CD4-positive, alpha-beta T cell (primary cell): ENCODE results near the gene NDE1. TPM values are rescaled to one million over a fixed set of nuclear protein-coding genes. Genes with fewer than 3 reads are reported as not detected.
A peak's percentile ranks its signal among the peaks of the same experiment; 100 is the strongest.
"Not testable (repeated sequence)": the region's sequence is repeated elsewhere in the genome, so short reads cannot be mapped to it uniquely, and the experiment has no call there.

Experiments used
- ATAC-seq: fragments of 200-7000 bp; cut with Tn5 transposase; one replicate; pipeline ENCODE4 v1.10.0; 2022; ENCODE audit warnings: mild to moderate bottlenecking; ENCODE audit not compliant: poor library complexity
- CTCF ChIA-PET: fragments of 350-600 bp; sonication (Branson Sonifier 250); formaldehyde crosslinking; loops from one replicate; lab custom pipeline; 2021; ENCODE audit warnings: antibody characterized with exemption, inconsistent platforms; lab: Charles Lee
- POLR2A ChIA-PET: fragments of 350-600 bp; sonication (Branson Sonifier 250); formaldehyde crosslinking; loops from one replicate; lab custom pipeline; 2021; ENCODE audit warnings: antibody characterized with exemption, inconsistent platforms; lab: Charles Lee
- DNase-seq, 14 experiments: peaks; one replicate each; pipeline ENCODE4 v3.0.0-alpha.2; 2013 to 2020; ENCODE audit warnings: mixed read lengths in 2 of 14
- H3K27ac ChIP-seq, 2 donors: one replicate each; pipeline versions ENCODE4 v1.5.1 to v1.7.0; 2013; ENCODE audit warnings: low read length in 2 of 2, low read depth in 1 of 2, mild to moderate bottlenecking in 1 of 2
- H3K27me3 ChIP-seq, 2 experiments: 1 replicate in 1 of 2; 2 replicates in 1 of 2; pipeline versions ENCODE4 v1.6.1 to v1.7.0; 2013; ENCODE audit warnings: low read length in 2 of 2, control low read depth in 1 of 2, mild to moderate bottlenecking in 1 of 2, moderate library complexity in 1 of 2; ENCODE audit not compliant: insufficient read depth in 2 of 2, control insufficient read depth in 1 of 2
- H3K36me3 ChIP-seq: one replicate; pipeline ENCODE4 v1.6.1; 2013; ENCODE audit warnings: low read length, control low read depth; ENCODE audit not compliant: insufficient read depth
- H3K4me1 ChIP-seq: one replicate; pipeline ENCODE4 v1.6.1; 2013; ENCODE audit warnings: low read length, control low read depth; ENCODE audit not compliant: insufficient read depth
- H3K4me3 ChIP-seq: one replicate; pipeline ENCODE4 v1.5.1; 2013; ENCODE audit warnings: mild to moderate bottlenecking, low read length, moderate library complexity
- H3K9me3 ChIP-seq, 2 experiments: 1 replicate in 1 of 2; 2 replicates in 1 of 2; pipeline versions ENCODE4 v1.6.1 to v1.7.0; 2013; ENCODE audit warnings: low read length in 2 of 2, mild to moderate bottlenecking in 2 of 2, control low read depth in 1 of 2, moderate library complexity in 1 of 2; ENCODE audit not compliant: control insufficient read depth in 1 of 2, insufficient read depth in 1 of 2
- H3K27ac Mint-ChIP-seq: one replicate; pipeline ENCODE4 v1.8.0; 2020; ENCODE audit warnings: mixed read lengths
- H3K27me3 Mint-ChIP-seq: one replicate; pipeline ENCODE4 v1.8.0; 2021; ENCODE audit warnings: mixed read lengths
- H3K36me3 Mint-ChIP-seq: one replicate; pipeline ENCODE4 v1.8.0; 2021; ENCODE audit warnings: low read depth, mixed read lengths
- H3K4me1 Mint-ChIP-seq: one replicate; pipeline ENCODE4 v1.8.0; 2021; ENCODE audit warnings: low read depth, mixed read lengths
- H3K4me3 Mint-ChIP-seq: one replicate; pipeline ENCODE4 v1.8.0; 2020; ENCODE audit warnings: mild to moderate bottlenecking, mixed read lengths
- H3K9me3 Mint-ChIP-seq: one replicate; pipeline ENCODE4 v1.8.0; 2020; ENCODE audit warnings: mixed read lengths
- intact Hi-C, 2 experiments: fragments of 100-400 bp; cut with DNase I in 1 of 2; cut with micrococcal nuclease in 1 of 2; formaldehyde crosslinking; loops; one replicate each; pipeline versions ENCODE4 v1.15.1 to v1.9.0; 2023 to 2025; cut with DNase I, micrococcal nuclease
- total RNA-seq, 174 experiments: library from RNA in 2 of 174; stranded (reverse) in 2 of 174; gene quantifications; one replicate each; pipeline ENCODE4 v1.2.3 and lab custom pipeline; 2021 to 2026
- TF ChIP-seq, protein P1 (sequence below): fragments of 200-600 bp; IDR thresholded peaks from one replicate; pipeline ENCODE4 v1.8.0; 2022; ENCODE audit warnings: antibody characterized with exemption, mild to moderate bottlenecking

NDE1 gene
- total RNA-seq, 2 experiments from 2014 or later = 96.6 to 106 TPM

DNA sequence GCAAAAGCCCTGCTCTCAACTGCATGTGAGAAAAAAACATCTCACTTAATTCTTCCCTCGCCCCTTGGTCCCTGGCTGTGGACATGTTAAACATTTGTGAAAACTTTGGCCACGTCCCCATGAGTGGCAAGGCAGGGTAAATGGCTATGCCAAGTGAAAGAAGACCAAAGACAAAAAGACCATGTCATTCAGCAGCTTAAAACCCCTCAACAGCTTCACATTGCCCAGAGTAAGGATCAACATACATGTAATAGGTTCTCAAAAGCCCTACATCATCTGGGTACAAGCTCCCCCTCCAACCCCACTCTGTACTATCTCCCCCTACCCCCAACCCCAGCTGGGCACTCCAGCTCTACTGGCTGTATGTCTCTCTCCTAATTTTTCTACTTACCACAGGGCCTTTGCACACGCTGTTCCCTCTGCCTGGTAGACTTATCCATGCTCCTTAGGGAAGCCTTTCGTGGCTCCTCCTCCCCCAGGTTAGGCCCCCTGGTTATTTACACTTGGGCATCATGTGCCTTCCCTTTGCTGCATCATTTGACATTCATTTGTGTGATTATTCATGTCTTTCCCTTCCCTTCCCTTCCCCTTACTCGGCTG, 75.7 kb downstream of the NDE1 start:
- Mint-ChIP-seq H3K4me3 (no peak overlapping the region), H3K9me3 (no peaks in the 10 kb centered on the region), H3K36me3 (peaks cover 64% of the 10 kb centered on the region), H3K27ac (no peak overlapping the region), H3K27me3 (no peaks in the 10 kb centered on the region), H3K4me1 (no peaks in the 10 kb centered on the region)
- Histone ChIP-seq H3K36me3 (peaks cover 35% of the 10 kb centered on the region), H3K4me3 (no peak overlapping the region), H3K9me3 (no peaks in the 10 kb centered on the region), H3K4me1 (no peaks in the 10 kb centered on the region), H3K27me3 (no peaks in the 10 kb centered on the region), H3K27ac (no peak overlapping the region)
- ATAC-seq (no peak), DNase-seq (no peak)
- TF ChIP-seq, protein P1, sequence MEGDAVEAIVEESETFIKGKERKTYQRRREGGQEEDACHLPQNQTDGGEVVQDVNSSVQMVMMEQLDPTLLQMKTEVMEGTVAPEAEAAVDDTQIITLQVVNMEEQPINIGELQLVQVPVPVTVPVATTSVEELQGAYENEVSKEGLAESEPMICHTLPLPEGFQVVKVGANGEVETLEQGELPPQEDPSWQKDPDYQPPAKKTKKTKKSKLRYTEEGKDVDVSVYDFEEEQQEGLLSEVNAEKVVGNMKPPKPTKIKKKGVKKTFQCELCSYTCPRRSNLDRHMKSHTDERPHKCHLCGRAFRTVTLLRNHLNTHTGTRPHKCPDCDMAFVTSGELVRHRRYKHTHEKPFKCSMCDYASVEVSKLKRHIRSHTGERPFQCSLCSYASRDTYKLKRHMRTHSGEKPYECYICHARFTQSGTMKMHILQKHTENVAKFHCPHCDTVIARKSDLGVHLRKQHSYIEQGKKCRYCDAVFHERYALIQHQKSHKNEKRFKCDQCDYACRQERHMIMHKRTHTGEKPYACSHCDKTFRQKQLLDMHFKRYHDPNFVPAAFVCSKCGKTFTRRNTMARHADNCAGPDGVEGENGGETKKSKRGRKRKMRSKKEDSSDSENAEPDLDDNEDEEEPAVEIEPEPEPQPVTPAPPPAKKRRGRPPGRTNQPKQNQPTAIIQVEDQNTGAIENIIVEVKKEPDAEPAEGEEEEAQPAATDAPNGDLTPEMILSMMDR = no peak
- ChIA-PET POLR2A (no interaction called here), CTCF (no interaction called here)
- intact Hi-C loops = no loop called here

DNA sequence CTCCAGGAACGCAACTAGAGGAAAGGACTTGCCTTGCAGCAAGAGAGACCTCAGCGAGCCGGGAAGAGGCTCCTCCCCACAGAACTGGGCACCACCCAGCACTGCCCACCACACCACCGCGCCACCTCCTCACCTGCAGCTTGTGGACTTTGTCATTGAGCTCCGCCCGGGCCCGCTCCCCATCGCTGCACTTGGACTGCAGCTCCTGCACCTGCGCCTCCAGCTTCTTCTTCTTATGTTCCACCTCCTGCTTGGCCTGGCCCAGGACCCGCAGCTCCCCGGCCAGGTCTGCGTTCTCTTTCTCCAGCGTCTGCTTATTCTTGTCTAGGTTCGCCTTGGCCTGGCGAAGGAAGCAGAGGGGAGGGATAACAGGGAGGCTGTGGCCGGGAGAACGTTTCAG, 76.7 kb downstream of the NDE1 start:
- Histone ChIP-seq H3K27ac (no peak overlapping the region), H3K36me3 (peaks cover 25% of the 10 kb centered on the region), H3K4me1 (no peaks in the 10 kb centered on the region), H3K9me3 (no peaks in the 10 kb centered on the region), H3K27me3 (no peaks in the 10 kb centered on the region), H3K4me3 (no peak overlapping the region)
- H3K27ac Mint-ChIP-seq = peak overlapping the region; percentile 27
- no peak overlapping the region for H3K4me3 Mint-ChIP-seq
- intact Hi-C loops = no loop called here
- ATAC-seq (no peak), DNase-seq (no peak)
- CTCF ChIA-PET = no interaction called here
- H3K27me3 Mint-ChIP-seq = no peaks in the 10 kb centered on the region
- POLR2A ChIA-PET = no interaction called here
- no peaks in the 10 kb centered on the region for H3K9me3 Mint-ChIP-seq
- H3K36me3 Mint-ChIP-seq = peaks cover 56% of the 10 kb centered on the region
- no peaks in the 10 kb centered on the region for H3K4me1 Mint-ChIP-seq
- TF ChIP-seq, protein P1 = no peak

GRCh38 chr16:15727697-15728096, 77.7 kb downstream of the NDE1 start:
- H3K27me3 Mint-ChIP-seq, H3K27me3 ChIP-seq, H3K27ac ChIP-seq, POLR2A ChIA-PET, H3K4me3 ChIP-seq, intact Hi-C loops, DNase-seq, H3K4me1 ChIP-seq, H3K4me1 Mint-ChIP-seq, H3K9me3 Mint-ChIP-seq, ATAC-seq, H3K4me3 Mint-ChIP-seq, H3K9me3 ChIP-seq: not testable (repeated sequence)
- CTCF ChIA-PET = interaction anchor here (1.1 kb wide), 1 partner anchor 300 kb away, joined by 3 read pairs; no protein-coding TSS in a partner anchor
- H3K36me3 ChIP-seq = peaks cover 25% of the 10 kb centered on the region
- Mint-ChIP-seq H3K27ac (peak overlapping the region; percentile 63), H3K36me3 (peaks cover 47% of the 10 kb centered on the region)

DNA sequence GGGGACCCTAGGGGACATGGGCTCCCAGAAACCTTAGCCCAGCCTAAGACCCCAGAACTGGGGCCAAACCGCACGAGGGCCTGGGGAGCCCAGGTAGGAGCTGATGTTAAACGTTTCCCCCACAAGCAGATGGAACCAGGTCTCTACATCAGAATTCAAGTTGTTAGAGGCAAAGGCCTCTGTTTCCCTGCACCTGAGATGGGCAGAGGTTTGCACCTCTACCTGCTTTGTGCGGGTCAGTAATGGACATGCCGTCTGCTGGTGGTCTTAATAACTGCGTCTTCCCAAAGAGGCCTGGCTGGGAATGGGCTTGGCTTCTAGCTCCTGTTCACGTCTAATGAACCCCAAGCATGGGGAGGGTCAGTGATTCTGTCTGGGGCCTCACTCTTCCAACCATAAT, 79.1 kb downstream of the NDE1 start:
- H3K4me1 Mint-ChIP-seq = no peaks in the 10 kb centered on the region
- no peak overlapping the region for H3K4me3 ChIP-seq
- no peaks in the 10 kb centered on the region for H3K9me3 Mint-ChIP-seq
- no peak for ATAC-seq
- H3K4me1 ChIP-seq = no peaks in the 10 kb centered on the region
- TF ChIP-seq, protein P1 = no peak
- no peak overlapping the region for H3K4me3 Mint-ChIP-seq
- CTCF ChIA-PET = no interaction called here
- no peak overlapping the region for H3K27ac ChIP-seq
- H3K9me3 ChIP-seq = no peaks in the 10 kb centered on the region
- H3K36me3 ChIP-seq = peaks cover 19% of the 10 kb centered on the region
- intact Hi-C loops = no loop called here
- POLR2A ChIA-PET = no interaction called here
- no peaks in the 10 kb centered on the region for H3K27me3 ChIP-seq
- DNase-seq = no peak
- H3K27ac Mint-ChIP-seq = no peak overlapping the region
- H3K36me3 Mint-ChIP-seq = peaks cover 38% of the 10 kb centered on the region
- no peaks in the 10 kb centered on the region for H3K27me3 Mint-ChIP-seq
